GM12878 (cell line): Measurements from ENCODE around the gene TTC23. TPM values are rescaled to one million over a fixed set of nuclear protein-coding genes. Genes with fewer than 3 reads are reported as not detected.

ENCODE experiments used
- ATAC-seq: fragments of 200-7000 bp; cut with Tn5 transposase; 3 replicates; pipeline ENCODE4 v1.9.1; 2020; ENCODE audit warnings: mild to moderate bottlenecking, moderate library complexity
- BruUV-seq: library from RNA; stranded (reverse); fragments of 400-500 nt; replicated peaks from 2 replicates; lab custom pipeline; 2021; lab: Mats Ljungman, UMichigan
- CTCF ChIA-PET: fragments of 300-600 bp; sonication (Branson Sonifier 250); formaldehyde crosslinking; extraction: SDS; loops from one replicate; lab custom pipeline; 2021; ENCODE audit warnings: inconsistent platforms; lab: Yijun Ruan, JAX
- POLR2A ChIA-PET: fragments of 350-600 bp; formaldehyde crosslinking; extraction: SDS; loops from one replicate; lab custom pipeline; 2021; ENCODE audit warnings: inconsistent platforms; lab: Charles Lee
- RAD21 ChIA-PET: fragments of 300-600 bp; sonication (Branson Sonifier 250); formaldehyde crosslinking; loops from one replicate; lab custom pipeline; 2023; ENCODE audit warnings: antibody characterized with exemption; ENCODE audit not compliant: unreplicated experiment; lab: Charles Lee
- SMC1A ChIA-PET: fragments of 300-600 bp; sonication (Branson Sonifier 250); formaldehyde crosslinking; loops from one replicate; lab custom pipeline; 2023; ENCODE audit not compliant: unreplicated experiment, uncharacterized antibody; lab: Charles Lee
- DNase-seq: peaks from one replicate; pipeline ENCODE4 v3.0.0-alpha.2; 2011; ENCODE audit warnings: low read depth, low spot score
- FAIRE-seq: peaks from 3 replicates; lab custom pipeline; 2011; peaks lifted over from hg19 to GRCh38; lab: Jason Lieb, UNC
- H2AFZ ChIP-seq: 2 replicates; pipeline ENCODE4 v1.6.0; 2011; ENCODE audit warnings: low read depth, low read length, control low read depth; ENCODE audit not compliant: control insufficient read depth
- H3K27ac ChIP-seq: 2 replicates; pipeline ENCODE4 v1.5.1; 2011; ENCODE audit warnings: control low read depth; ENCODE audit not compliant: control insufficient read depth, insufficient read depth
- H3K27me3 ChIP-seq, 2 experiments: replicated peaks in 1 of 2; 2 replicates each; pipeline versions ENCODE4 v1.6.0 to v1.6.1; 2011; ENCODE audit warnings: low read length in 1 of 2; ENCODE audit not compliant: control insufficient read depth in 2 of 2, insufficient read depth in 2 of 2
- H3K36me3 ChIP-seq, 2 experiments: 2 replicates each; pipeline ENCODE4 v1.5.1; 2011; ENCODE audit warnings: low read length in 1 of 2; ENCODE audit not compliant: control insufficient read depth in 2 of 2, insufficient read depth in 2 of 2
- H3K4me1 ChIP-seq: 2 replicates; pipeline ENCODE4 v1.6.1; 2011; ENCODE audit warnings: mild to moderate bottlenecking, low read length, moderate library complexity, mixed read lengths; ENCODE audit not compliant: control insufficient read depth, insufficient read depth
- H3K4me2 ChIP-seq: 2 replicates; pipeline ENCODE4 v1.6.0; 2011; ENCODE audit warnings: control low read depth; ENCODE audit not compliant: control insufficient read depth, insufficient read depth
- H3K4me3 ChIP-seq: fragments of 200-600 bp; sonication (generic); 2 replicates; pipeline ENCODE4 v1.5.1; 2016
- H3K79me2 ChIP-seq: 2 replicates; pipeline ENCODE4 v1.6.0; 2011; ENCODE audit warnings: low read length; ENCODE audit not compliant: control insufficient read depth, insufficient read depth
- H3K9ac ChIP-seq: 2 replicates; pipeline ENCODE4 v1.8.0; 2011; ENCODE audit warnings: low read length, control low read depth, mixed read lengths; ENCODE audit not compliant: control insufficient read depth, insufficient read depth
- H3K9me3 ChIP-seq: replicated peaks from 3 replicates; pipeline ENCODE4 v1.5.1; 2011; ENCODE audit warnings: mild to moderate bottlenecking, low read length; ENCODE audit not compliant: control insufficient read depth, insufficient read depth
- H4K20me1 ChIP-seq: 2 replicates; pipeline ENCODE4 v1.6.0; 2011; ENCODE audit not compliant: control insufficient read depth, insufficient read depth
- ETV6 ChIP-seq, 2 experiments: fragments of 450-650 bp in 1 of 2; IDR thresholded peaks in 1 of 2; conservative IDR thresholded peaks in 1 of 2; 2 replicates each; pipeline ENCODE4 v1.6.1; 2014; ENCODE audit warnings: antibody characterized with exemption in 1 of 2, borderline replicate concordance in 1 of 2, low read depth in 1 of 2, mild to moderate bottlenecking in 1 of 2, moderate library complexity in 1 of 2
- USF1 ChIP-seq: IDR thresholded peaks from 2 replicates; pipeline ENCODE4 v1.6.1; 2011; ENCODE audit warnings: borderline replicate concordance, low read depth, mild to moderate bottlenecking, moderate library complexity, mixed read lengths, low read length; ENCODE audit not compliant: insufficient read depth; ENCODE audit errors: extremely low read length
- YBX1 ChIP-seq: fragments of 450-650 bp; IDR thresholded peaks from 2 replicates; pipeline ENCODE4 v1.6.1; 2016; ENCODE audit warnings: antibody characterized with exemption
- ZSCAN29 ChIP-seq: fragments of 450-650 bp; IDR thresholded peaks from 2 replicates; pipeline ENCODE4 v1.6.1; 2017; ENCODE audit warnings: mild to moderate bottlenecking, moderate library complexity
- WGBS: methylation state at CpG from one replicate; pipeline ENCODE4 v1.1.6; 2016; ENCODE audit warnings: low lambda C conversion rate; ENCODE audit not compliant: insufficient replicate concordance, insufficient coverage; ENCODE audit errors: missing lambda C conversion rate; 5-methylcytosine and 5-hydroxymethylcytosine counted together
- in situ Hi-C: fragments of 300-500 bp; cut with MboI; formaldehyde crosslinking; loops from 9 replicates; pipeline ENCODE4 v1.14.3; 2018; ENCODE audit warnings: mixed read lengths
- intact Hi-C: fragments of 100-400 bp; cut with micrococcal nuclease; formaldehyde crosslinking; loops from one replicate; pipeline ENCODE4 v1.14.2; 2022; ENCODE audit not compliant: unreplicated experiment
- polyA plus RNA-seq, 11 experiments: library from polyadenylated mRNA; depleted of rRNA in 4 of 11; unstranded in 6 of 11; stranded (reverse) in 5 of 11; fragments of >200 nt; fragmentation: Nextera tagmentation in 4 of 11; fragmentation: Illumina TruSeq in 1 of 11; extraction: Ambion mirVana in 4 of 11; extraction: Trizol in 1 of 11; gene quantifications; 1 replicate in 1 of 11; 2 replicates in 10 of 11; pipeline versions ENCODE4 v1.2.1 to v1.2.3, GENCODE V29; 2011 to 2016; ENCODE audit warnings: inconsistent platforms in 2 of 11, missing spikeins in 2 of 11, low read depth in 1 of 11
- total RNA-seq, 4 experiments: library from RNA; depleted of rRNA in 3 of 4; stranded (reverse); fragments of >200 nt in 3 of 4; fragmentation: Illumina TruSeq in 1 of 4; extraction: Trizol in 1 of 4; gene quantifications; 2 replicates each; pipeline versions ENCODE4 v1.2.1 to v1.2.3, GENCODE V29; 2013 to 2021

The TTC23 gene
- total and polyA plus RNA-seq, 10 of the 15 experiments (the other 5 are each of a cell fraction or from before 2014, with no cell fraction given), result 1.2 to 9.0 (median 6.5) TPM

GRCh38 chr15:99125061-99125891, 124.1 kb downstream of the TTC23 start:
- CTCF ChIA-PET, result interaction anchor here (0.6 kb wide), 1 partner anchor 64 kb away, joined by 3 read pairs; no protein-coding TSS in a partner anchor
- in situ Hi-C loops, result no loop called here
- Histone ChIP-seq H3K9ac (no peak overlapping the region), H3K4me2 (no peak overlapping the region), H3K4me3 (no peak overlapping the region), H3K27ac (no peak overlapping the region), H3K4me1 (0 out of 2 replicates have a peak, but pooled peaks cover 3% of the 10 kb centered on the region), H3K36me3 (no peaks in the 10 kb centered on the region), H4K20me1 (no peaks in the 10 kb centered on the region), H3K27me3 (peaks cover 0 to 4% of the 10 kb centered on the region in 2 experiments; a peak in 2 of 4 replicates)
- SMC1A ChIA-PET, result no interaction called here
- WGBS, result 54% methylated on average over 29 of the region's 29 CpGs
- no peak for FAIRE-seq
- RAD21 ChIA-PET, result no interaction called here
- POLR2A ChIA-PET, result no interaction called here
- intact Hi-C loops, result no loop called here
- no TSS peak for BruUV-seq
- no peak for TF ChIP-seq YBX1
- no peak for TF ChIP-seq ETV6 (conservative IDR thresholded peaks at IDR 0.05 in 1 of 2, IDR thresholded peaks at IDR 0.05 in 1 of 2; ENCODE audit: borderline replicate concordance in 1 of 2, low read depth in 1 of 2)
- no peak for TF ChIP-seq ZSCAN29
- TF ChIP-seq USF1, result no peak
- TF ChIP-seq, all 136 proteins: peak for 0
- DNase-seq (no peak), ATAC-seq (no peak)
- no peaks in the 10 kb centered on the region for H3K79me2 ChIP-seq
- no peaks in the 10 kb centered on the region for H3K9me3 ChIP-seq
- no peak overlapping the region for H2AFZ ChIP-seq
